Measurements from ENCODE around the gene ZNF136.

Gene ZNF136

GRCh38 chr19:12194827-12195731 lies 32.2 kb downstream of the ZNF136 start:
- DNase-seq, result peak; percentile 66

- DNase-seq, result no peak
Measured at GRCh38 chr19:12198136-12198535, 35.2 kb downstream of the ZNF136 start.

GRCh38 chr19:12199757-12200419 lies 37.0 kb downstream of the ZNF136 start:
- DNase-seq, result no peak

- peak; percentile 64 for DNase-seq
Measured at GRCh38 chr19:12202250-12202649, 39.4 kb downstream of the ZNF136 start.

GRCh38 chr19:12205296-12205695 lies 42.4 kb downstream of the ZNF136 start:
- no peak for DNase-seq

- no peak for DNase-seq
Measured at GRCh38 chr19:12208221-12208620, 45.3 kb downstream of the ZNF136 start.

GRCh38 chr19:12217332-12217731 lies 54.4 kb downstream of the ZNF136 start:
- DNase-seq, result no peak

GRCh38 chr19:12222980-12223630 lies 60.2 kb downstream of the ZNF136 start:
- DNase-seq, result no peak

GRCh38 chr19:12224676-12225075 lies 61.8 kb downstream of the ZNF136 start:
- DNase-seq, result no peak

GRCh38 chr19:12229990-12230389 lies 67.1 kb downstream of the ZNF136 start:
- DNase-seq, result no peak

GRCh38 chr19:12230751-12231733 lies 68.1 kb downstream of the ZNF136 start:
- no peak for DNase-seq

GRCh38 chr19:12232961-12233360 lies 70.1 kb downstream of the ZNF136 start:
- no peak for DNase-seq

GRCh38 chr19:12237143-12237839 lies 74.4 kb downstream of the ZNF136 start:
- DNase-seq, result no peak

Measured in activated CD4-positive, alpha-beta T cell treated with anti-CD3 and anti-CD28 coated beads, Interleukin-2, amount 50 U/mL, for 1 hour (primary cell).